ENCODE results near the gene ABHD15.

- TF ChIP-seq EZH2 (IDR thresholded peaks at IDR 0.05; ENCODE audit: borderline replicate concordance, insufficient read depth, low read depth, low read length, poor library complexity, severe bottlenecking) (no peak), CTCF (IDR thresholded peaks at IDR 0.05) (no peak)
These were observed 30.0 kb upstream of the ABHD15 start for GRCh38 chr17:29596811-29597210.

Data from B cell (primary cell).